ENCODE measurements around the gene PSMD6.
A peak's percentile ranks its signal among the peaks of the same experiment; 100 is the strongest.

The PSMD6 gene

GRCh38 chr3:63970631-63971475, 52.4 kb downstream of the PSMD6 start:
- TF ChIP-seq REST (IDR thresholded peaks at IDR 0.05; ENCODE audit: insufficient read depth in 1 of 2, low read depth in 2 of 2, low read length in 2 of 2) (no peak), POLR2AphosphoS5 (IDR thresholded peaks at IDR 0.05; ENCODE audit: low read depth, low read length) (no peak), FOXP2 (optimal IDR thresholded peaks at IDR 0.05; ENCODE audit: borderline replicate concordance, extremely low read depth, extremely low read length, insufficient read depth) (no peak), TAF1 (IDR thresholded peaks at IDR 0.05; ENCODE audit: borderline replicate concordance, insufficient read depth, low read length) (no peak), SIN3A (IDR thresholded peaks at IDR 0.05; ENCODE audit: borderline replicate concordance, insufficient read depth, low read length) (no peak)

GRCh38 chr3:63969876-63970275, 53.4 kb downstream of the PSMD6 start:
- TF ChIP-seq FOXP2 (optimal IDR thresholded peaks at IDR 0.05; ENCODE audit: borderline replicate concordance, extremely low read depth, extremely low read length, insufficient read depth) (no peak), POLR2AphosphoS5 (IDR thresholded peaks at IDR 0.05; ENCODE audit: low read depth, low read length) (no peak), SIN3A (IDR thresholded peaks at IDR 0.05; ENCODE audit: borderline replicate concordance, insufficient read depth, low read length) (no peak), REST (IDR thresholded peaks at IDR 0.05; ENCODE audit: insufficient read depth in 1 of 2, low read depth in 2 of 2, low read length in 2 of 2) (no peak), TAF1 (IDR thresholded peaks at IDR 0.05; ENCODE audit: borderline replicate concordance, insufficient read depth, low read length) (no peak)

- no peak for TF ChIP-seq FOXP2 (optimal IDR thresholded peaks at IDR 0.05; ENCODE audit: borderline replicate concordance, extremely low read depth, extremely low read length, insufficient read depth)
- TF ChIP-seq POLR2AphosphoS5 (IDR thresholded peaks at IDR 0.05; ENCODE audit: low read depth, low read length): no peak
- no peak for TF ChIP-seq TAF1 (IDR thresholded peaks at IDR 0.05; ENCODE audit: borderline replicate concordance, insufficient read depth, low read length)
- TF ChIP-seq SIN3A (IDR thresholded peaks at IDR 0.05; ENCODE audit: borderline replicate concordance, insufficient read depth, low read length): no peak
- no peak for TF ChIP-seq REST (IDR thresholded peaks at IDR 0.05; ENCODE audit: insufficient read depth in 1 of 2, low read depth in 2 of 2, low read length in 2 of 2)
Measured at GRCh38 chr3:63968612-63969350, 54.5 kb downstream of the PSMD6 start.

- TF ChIP-seq POLR2AphosphoS5 (IDR thresholded peaks at IDR 0.05; ENCODE audit: low read depth, low read length) (peak; percentile 28; the same call in 1 of the 2 replicates), REST (IDR thresholded peaks at IDR 0.05; ENCODE audit: insufficient read depth in 1 of 2, low read depth in 2 of 2, low read length in 2 of 2) (no peak), TAF1 (IDR thresholded peaks at IDR 0.05; ENCODE audit: borderline replicate concordance, insufficient read depth, low read length) (0 out of 2 replicates have a peak, but pooled peaks have one; percentile 25)
Measured at GRCh38 chr3:63967675-63968611, 55.4 kb downstream of the PSMD6 start.

Data from PFSK-1 (cell line).